Suprapubic skin (tissue), 4 donors: Measurements from ENCODE around the gene RBBP8NL.

Experiments used
- EP300 ChIP-seq: sonication (generic); formaldehyde crosslinking; IDR thresholded peaks from one replicate; pipeline ENCODE4 v1.6.1; 2017; ENCODE audit warnings: antibody characterized with exemption
- POLR2A ChIP-seq, 2 donors: fragments of 450-650 bp; IDR thresholded peaks; one replicate each; pipeline ENCODE4 v1.6.1; 2017; ENCODE audit warnings: antibody characterized with exemption in 2 of 2, mild to moderate bottlenecking in 2 of 2, moderate library complexity in 2 of 2
- POLR2AphosphoS5 ChIP-seq, 3 donors: sonication (generic); formaldehyde crosslinking; IDR thresholded peaks; one replicate each; pipeline ENCODE4 v1.6.1; 2017; ENCODE audit warnings: antibody characterized with exemption in 3 of 3
- TF ChIP-seq, protein P1 (sequence below), 2 donors: fragments of 200-600 bp in 1 of 2; fragments of 450-650 bp in 1 of 2; sonication (generic) in 1 of 2; IDR thresholded peaks; one replicate each; pipeline ENCODE4 v1.5.1; 2016 to 2019; ENCODE audit warnings: antibody characterized with exemption in 2 of 2, mild to moderate bottlenecking in 1 of 2, moderate library complexity in 1 of 2

DNA sequence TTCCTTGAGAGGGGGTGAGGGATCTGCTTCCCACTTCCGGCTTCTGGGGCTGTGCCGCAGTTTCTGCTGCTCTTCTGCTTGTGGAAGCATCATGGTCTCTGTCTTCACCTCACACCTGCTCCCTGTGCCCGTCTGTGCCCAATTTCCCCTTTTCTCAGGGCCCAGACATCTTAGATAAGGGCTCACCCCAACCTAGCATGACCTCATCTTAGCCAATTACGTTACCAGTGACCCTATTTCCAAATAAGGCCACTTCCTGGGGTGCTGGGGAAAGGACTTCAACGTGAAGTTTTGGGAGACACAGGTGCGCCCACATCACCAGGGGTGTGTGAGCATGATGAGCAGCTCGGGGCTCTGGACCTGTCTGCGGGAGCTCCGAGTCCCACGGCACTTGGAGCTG, 20.7 kb upstream of the RBBP8NL start:
- TF ChIP-seq, protein P1, sequence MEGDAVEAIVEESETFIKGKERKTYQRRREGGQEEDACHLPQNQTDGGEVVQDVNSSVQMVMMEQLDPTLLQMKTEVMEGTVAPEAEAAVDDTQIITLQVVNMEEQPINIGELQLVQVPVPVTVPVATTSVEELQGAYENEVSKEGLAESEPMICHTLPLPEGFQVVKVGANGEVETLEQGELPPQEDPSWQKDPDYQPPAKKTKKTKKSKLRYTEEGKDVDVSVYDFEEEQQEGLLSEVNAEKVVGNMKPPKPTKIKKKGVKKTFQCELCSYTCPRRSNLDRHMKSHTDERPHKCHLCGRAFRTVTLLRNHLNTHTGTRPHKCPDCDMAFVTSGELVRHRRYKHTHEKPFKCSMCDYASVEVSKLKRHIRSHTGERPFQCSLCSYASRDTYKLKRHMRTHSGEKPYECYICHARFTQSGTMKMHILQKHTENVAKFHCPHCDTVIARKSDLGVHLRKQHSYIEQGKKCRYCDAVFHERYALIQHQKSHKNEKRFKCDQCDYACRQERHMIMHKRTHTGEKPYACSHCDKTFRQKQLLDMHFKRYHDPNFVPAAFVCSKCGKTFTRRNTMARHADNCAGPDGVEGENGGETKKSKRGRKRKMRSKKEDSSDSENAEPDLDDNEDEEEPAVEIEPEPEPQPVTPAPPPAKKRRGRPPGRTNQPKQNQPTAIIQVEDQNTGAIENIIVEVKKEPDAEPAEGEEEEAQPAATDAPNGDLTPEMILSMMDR (IDR thresholded peaks at IDR 0.05): no peak
- TF ChIP-seq POLR2A (IDR thresholded peaks at IDR 0.05): no peak
- TF ChIP-seq EP300: no peak
- no peak for TF ChIP-seq POLR2AphosphoS5 (IDR thresholded peaks at IDR 0.05)
